Measurements from ENCODE around the gene POLR2F. TPM values are rescaled to one million over a fixed set of nuclear protein-coding genes. Genes with fewer than 3 reads are reported as not detected.

POLR2F gene
- total and polyA plus RNA-seq, 9 of the 15 experiments (the other 6 are each of a cell fraction or from before 2014, with no cell fraction given), result 98.9 to 410 (median 168) TPM

DNA sequence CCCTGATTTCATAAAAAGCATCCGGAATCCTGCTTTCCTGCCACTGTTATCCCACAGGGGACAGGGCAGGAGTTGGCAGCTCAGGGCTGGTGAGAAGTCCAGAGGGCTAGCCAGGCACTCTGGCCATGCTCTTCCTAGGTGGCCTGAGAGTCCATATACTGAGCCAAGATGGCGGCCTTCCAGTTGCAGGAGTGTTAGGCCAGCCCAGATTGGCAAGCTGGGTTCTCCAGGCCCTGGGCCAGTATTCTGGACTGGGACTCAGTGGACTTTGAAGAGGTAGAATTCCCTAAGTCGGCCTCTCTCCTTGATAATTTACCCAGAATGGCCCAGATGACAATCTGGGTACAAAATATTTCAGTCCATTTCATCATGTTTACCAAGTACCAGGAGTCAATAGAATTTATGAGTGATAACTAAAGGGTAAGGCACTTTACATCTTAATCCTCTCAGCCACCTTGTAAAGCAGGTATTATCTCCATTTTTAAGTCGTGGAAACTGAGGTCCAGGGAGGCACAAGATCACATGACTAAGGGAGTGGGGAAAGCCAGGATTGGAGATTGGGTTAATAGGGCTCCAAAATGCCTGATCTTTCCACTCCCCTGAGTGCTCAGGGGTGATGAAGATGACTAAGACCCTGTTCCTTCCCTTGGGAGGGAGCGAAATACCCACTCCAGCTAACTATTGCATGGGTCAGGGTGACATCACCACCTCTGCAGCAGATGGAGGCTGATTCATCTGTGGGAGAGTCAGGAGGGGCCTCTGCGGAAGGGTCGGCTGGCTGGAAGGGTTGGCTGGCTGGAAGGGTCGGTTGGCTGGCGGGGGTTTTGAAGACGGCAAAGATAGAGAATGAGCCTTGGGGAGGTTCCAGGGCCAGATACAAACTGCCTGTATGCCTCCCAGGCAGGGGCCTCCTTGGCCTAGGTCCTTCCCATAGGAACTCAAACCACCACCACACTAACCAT, 48.6 kb upstream of the POLR2F start (continued):
- no peak for TF ChIP-seq ARNT (IDR thresholded peaks at IDR 0.05)
- no peak for TF ChIP-seq KDM2B (CRISPR knock-in tag; IDR thresholded peaks at IDR 0.05)
- no peak for TF ChIP-seq ELF2 (CRISPR knock-in tag; IDR thresholded peaks at IDR 0.05)
- TF ChIP-seq KAT7 (CRISPR knock-in tag; IDR thresholded peaks at IDR 0.05; ENCODE audit: borderline replicate concordance), result no peak
- TF ChIP-seq ZNF165 (CRISPR knock-in tag; IDR thresholded peaks at IDR 0.05; ENCODE audit: borderline replicate concordance), result no peak
- TF ChIP-seq ELF4 (CRISPR knock-in tag; IDR thresholded peaks at IDR 0.05), result no peak
- no peak for TF ChIP-seq ZBTB1 (CRISPR knock-in tag; IDR thresholded peaks at IDR 0.05; ENCODE audit: borderline replicate concordance, low read depth)
- peak; percentile 49; the same call in 1 of the 2 replicates for TF ChIP-seq DDX20 (tag; IDR thresholded peaks at IDR 0.05; ENCODE audit: low read depth)
- peak; percentile 47; the same call in 1 of the 2 replicates for TF ChIP-seq RAD51 (IDR thresholded peaks at IDR 0.05; ENCODE audit: borderline replicate concordance, low read depth)
- TF ChIP-seq L3MBTL2 (IDR thresholded peaks at IDR 0.05), result no peak
- TF ChIP-seq, protein P1, sequence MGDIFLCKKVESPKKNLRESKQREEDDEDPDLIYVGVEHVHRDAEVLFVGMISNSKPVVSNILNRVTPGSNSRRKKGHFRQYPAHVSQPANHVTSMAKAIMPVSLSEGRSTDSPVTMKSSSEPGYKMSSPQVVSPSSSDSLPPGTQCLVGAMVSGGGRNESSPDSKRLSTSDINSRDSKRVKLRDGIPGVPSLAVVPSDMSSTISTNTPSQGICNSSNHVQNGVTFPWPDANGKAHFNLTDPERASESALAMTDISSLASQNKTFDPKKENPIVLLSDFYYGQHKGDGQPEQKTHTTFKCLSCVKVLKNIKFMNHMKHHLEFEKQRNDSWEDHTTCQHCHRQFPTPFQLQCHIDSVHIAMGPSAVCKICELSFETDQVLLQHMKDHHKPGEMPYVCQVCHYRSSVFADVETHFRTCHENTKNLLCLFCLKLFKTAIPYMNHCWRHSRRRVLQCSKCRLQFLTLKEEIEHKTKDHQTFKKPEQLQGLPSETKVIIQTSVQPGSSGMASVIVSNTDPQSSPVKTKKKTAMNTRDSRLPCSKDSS (IDR thresholded peaks at IDR 0.05; ENCODE audit: low read depth, partially characterized antibody), result no peak
- TF ChIP-seq, protein P2, sequence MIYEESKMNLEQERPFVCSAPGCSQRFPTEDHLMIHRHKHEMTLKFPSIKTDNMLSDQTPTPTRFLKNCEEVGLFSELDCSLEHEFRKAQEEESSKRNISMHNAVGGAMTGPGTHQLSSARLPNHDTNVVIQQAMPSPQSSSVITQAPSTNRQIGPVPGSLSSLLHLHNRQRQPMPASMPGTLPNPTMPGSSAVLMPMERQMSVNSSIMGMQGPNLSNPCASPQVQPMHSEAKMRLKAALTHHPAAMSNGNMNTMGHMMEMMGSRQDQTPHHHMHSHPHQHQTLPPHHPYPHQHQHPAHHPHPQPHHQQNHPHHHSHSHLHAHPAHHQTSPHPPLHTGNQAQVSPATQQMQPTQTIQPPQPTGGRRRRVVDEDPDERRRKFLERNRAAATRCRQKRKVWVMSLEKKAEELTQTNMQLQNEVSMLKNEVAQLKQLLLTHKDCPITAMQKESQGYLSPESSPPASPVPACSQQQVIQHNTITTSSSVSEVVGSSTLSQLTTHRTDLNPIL (CRISPR knock-in tag; IDR thresholded peaks at IDR 0.05), result no peak
- TF ChIP-seq CHD1 (IDR thresholded peaks at IDR 0.05; ENCODE audit: low read length), result no peak
- no peak for TF ChIP-seq ZFP36 (IDR thresholded peaks at IDR 0.05; ENCODE audit: low read depth, low read length, partially characterized antibody)
- TF ChIP-seq ZNF143 (CRISPR knock-in tag; IDR thresholded peaks at IDR 0.05), result 0 out of 2 replicates have a peak, but pooled peaks have one; percentile 17
- TF ChIP-seq E2F8 (IDR thresholded peaks at IDR 0.05; ENCODE audit: low read depth, partially characterized antibody), result no peak
- TF ChIP-seq ZNF589 (CRISPR knock-in tag; IDR thresholded peaks at IDR 0.05; ENCODE audit: low read depth), result peak; percentile 91
- no peak for TF ChIP-seq KLF1 (tag; IDR thresholded peaks at IDR 0.05)
- TF ChIP-seq CSDE1 (IDR thresholded peaks at IDR 0.05), result no peak
- no peak for TF ChIP-seq KAT2B (IDR thresholded peaks at IDR 0.05; ENCODE audit: low read depth, low read length)
- TF ChIP-seq HDGF (IDR thresholded peaks at IDR 0.05), result no peak
- no peak for TF ChIP-seq ZNF699 (CRISPR knock-in tag; IDR thresholded peaks at IDR 0.05; ENCODE audit: insufficient replicate concordance)
- TF ChIP-seq POLR2AphosphoS2 (IDR thresholded peaks at IDR 0.05; ENCODE audit: low read length), result no peak
- TF ChIP-seq ETV5 (CRISPR knock-in tag; IDR thresholded peaks at IDR 0.05; ENCODE audit: low read depth), result 0 out of 2 replicates have a peak, but pooled peaks have one; percentile 12
